22Rv1 (cell line): ENCODE data around the gene CEP164.

ENCODE experiments used
- CTCF ChIP-seq: fragments of 450-650 bp; IDR thresholded peaks from 2 replicates; pipeline ENCODE4 v1.5.1; 2017; ENCODE audit warnings: mild to moderate bottlenecking
- ZFX ChIP-seq: fragments of 450-650 bp; IDR thresholded peaks from 2 replicates; pipeline ENCODE4 v1.6.1; 2017; ENCODE audit warnings: antibody characterized with exemption, borderline replicate concordance

GRCh38 chr11:117303646-117304315, 23.9 kb upstream of the CEP164 start:
- TF ChIP-seq CTCF (no peak), ZFX (no peak)
